ENCODE data around the gene GJD2. TPM values are rescaled to one million over a fixed set of nuclear protein-coding genes. Genes with fewer than 3 reads are reported as not detected.
A peak's percentile ranks its signal among the peaks of the same experiment; 100 is the strongest.

GJD2 gene
- total RNA-seq, 1 donor from 2014 or later = not detected

- TF ChIP-seq CTCF (IDR thresholded peaks at IDR 0.05; ENCODE audit: insufficient read depth, low read length, severe bottlenecking) = no peak
- DNase-seq (ENCODE audit: low read depth) (no peak), FAIRE-seq (no peak)
- Histone ChIP-seq H3K4me3 (ENCODE audit: low read depth, low read length) (no peak overlapping the region), H3K36me3 (ENCODE audit: control insufficient read depth, insufficient read depth, low read length) (no peaks in the 10 kb centered on the region), H3K27me3 (ENCODE audit: control insufficient read depth, insufficient read depth, low read length) (peaks cover 10% of the 10 kb centered on the region)
Observed at GRCh38 chr15:34769711-34770110, 14.9 kb upstream of the GJD2 start.

- Histone ChIP-seq H3K27me3 (ENCODE audit: control insufficient read depth, insufficient read depth, low read length) (peaks cover 10% of the 10 kb centered on the region), H3K36me3 (ENCODE audit: control insufficient read depth, insufficient read depth, low read length) (no peaks in the 10 kb centered on the region)
- FAIRE-seq = no peak
Observed at GRCh38 chr15:34768530-34768929, 13.7 kb upstream of the GJD2 start.

GRCh38 chr15:34765741-34766140 lies 10.9 kb upstream of the GJD2 start:
- no peak for FAIRE-seq
- H3K4me3 ChIP-seq (ENCODE audit: low read depth, low read length) = no peak overlapping the region

More at GRCh38 chr15:34768530-34768929, 13.7 kb upstream of the GJD2 start:
- DNase-seq (ENCODE audit: low read depth) = peak; percentile 4
- H3K4me3 ChIP-seq (ENCODE audit: low read depth, low read length) = no peak overlapping the region
- TF ChIP-seq CTCF (IDR thresholded peaks at IDR 0.05; ENCODE audit: insufficient read depth, low read length, severe bottlenecking) = no peak

GRCh38 chr15:34760909-34761308 lies 6.1 kb upstream of the GJD2 start:
- no peaks in the 10 kb centered on the region for H3K36me3 ChIP-seq (ENCODE audit: control insufficient read depth, insufficient read depth, low read length)
- FAIRE-seq (no peak), DNase-seq (ENCODE audit: low read depth) (no peak)
- TF ChIP-seq CTCF (IDR thresholded peaks at IDR 0.05; ENCODE audit: insufficient read depth, low read length, severe bottlenecking) = no peak
- H3K4me3 ChIP-seq (ENCODE audit: low read depth, low read length) = no peak overlapping the region
- peaks cover 16% of the 10 kb centered on the region for H3K27me3 ChIP-seq (ENCODE audit: control insufficient read depth, insufficient read depth, low read length)

More at GRCh38 chr15:34765741-34766140, 10.9 kb upstream of the GJD2 start:
- Histone ChIP-seq H3K27me3 (ENCODE audit: control insufficient read depth, insufficient read depth, low read length) (peaks cover 5% of the 10 kb centered on the region), H3K36me3 (ENCODE audit: control insufficient read depth, insufficient read depth, low read length) (no peaks in the 10 kb centered on the region)
- TF ChIP-seq CTCF (IDR thresholded peaks at IDR 0.05; ENCODE audit: insufficient read depth, low read length, severe bottlenecking) = no peak
- DNase-seq (ENCODE audit: low read depth) = no peak

GRCh38 chr15:34759992-34760391 lies 5.2 kb upstream of the GJD2 start:
- DNase-seq (ENCODE audit: low read depth) (no peak), FAIRE-seq (no peak)
- Histone ChIP-seq H3K36me3 (ENCODE audit: control insufficient read depth, insufficient read depth, low read length) (no peaks in the 10 kb centered on the region), H3K4me3 (ENCODE audit: low read depth, low read length) (no peak overlapping the region), H3K27me3 (ENCODE audit: control insufficient read depth, insufficient read depth, low read length) (peaks cover 23% of the 10 kb centered on the region)
- TF ChIP-seq CTCF (IDR thresholded peaks at IDR 0.05; ENCODE audit: insufficient read depth, low read length, severe bottlenecking) = no peak

GRCh38 chr15:34759347-34759746 lies 4.5 kb upstream of the GJD2 start:
- H3K4me3 ChIP-seq (ENCODE audit: low read depth, low read length) = no peak overlapping the region
- no peak for TF ChIP-seq CTCF (IDR thresholded peaks at IDR 0.05; ENCODE audit: insufficient read depth, low read length, severe bottlenecking)
- peaks cover 26% of the 10 kb centered on the region for H3K27me3 ChIP-seq (ENCODE audit: control insufficient read depth, insufficient read depth, low read length)
- FAIRE-seq (no peak), DNase-seq (ENCODE audit: low read depth) (no peak)
- no peaks in the 10 kb centered on the region for H3K36me3 ChIP-seq (ENCODE audit: control insufficient read depth, insufficient read depth, low read length)
